Mesendoderm (in vitro differentiated cells): ENCODE measurements around the gene NEBL.

ENCODE experiments used
- DNase-seq: peaks from one replicate; pipeline ENCODE4 v3.0.0; 2013
- H2AK5ac ChIP-seq: 2 replicates; pipeline ENCODE4 v1.6.1; 2013; ENCODE audit warnings: low read length, inconsistent platforms
- H2BK120ac ChIP-seq: 2 replicates; pipeline ENCODE4 v1.6.1; 2013; ENCODE audit warnings: low read depth, mild to moderate bottlenecking, low read length, moderate library complexity, mixed read lengths
- H2BK15ac ChIP-seq: replicated peaks from 2 replicates; pipeline ENCODE4 v1.6.1; 2013; ENCODE audit warnings: low read depth, mild to moderate bottlenecking, moderate library complexity
- H2BK5ac ChIP-seq: 2 replicates; pipeline ENCODE4 v1.6.1; 2013; ENCODE audit warnings: low read length, inconsistent platforms
- H3K18ac ChIP-seq: 2 replicates; pipeline ENCODE4 v1.6.1; 2013; ENCODE audit warnings: mild to moderate bottlenecking, low read length, mixed read lengths
- H3K23ac ChIP-seq: one replicate; pipeline ENCODE4 v1.6.1; 2013; ENCODE audit warnings: low read length
- H3K27ac ChIP-seq: 2 replicates; pipeline ENCODE4 v1.5.1; 2013; ENCODE audit warnings: low read depth, mild to moderate bottlenecking, inconsistent platforms, low read length, moderate library complexity
- H3K27me3 ChIP-seq: 2 replicates; pipeline ENCODE4 v1.6.1; 2013; ENCODE audit warnings: low read length, control low read depth, mild to moderate bottlenecking, inconsistent platforms; ENCODE audit not compliant: insufficient read depth, poor library complexity
- H3K36me3 ChIP-seq: 2 replicates; pipeline ENCODE4 v1.6.1; 2013; ENCODE audit warnings: low read length, inconsistent platforms; ENCODE audit not compliant: control insufficient read depth, insufficient read depth
- H3K4ac ChIP-seq: one replicate; pipeline ENCODE4 v1.6.1; 2013; ENCODE audit warnings: low read depth, mild to moderate bottlenecking, low read length, moderate library complexity
- H3K4me1 ChIP-seq: 2 replicates; pipeline ENCODE4 v1.6.1; 2013; ENCODE audit warnings: low read depth, low read length, inconsistent platforms; ENCODE audit not compliant: control insufficient read depth
- H3K4me2 ChIP-seq: 2 replicates; pipeline ENCODE4 v1.6.1; 2013; ENCODE audit warnings: low read length
- H3K4me3 ChIP-seq: 2 replicates; pipeline ENCODE4 v1.5.1; 2013; ENCODE audit warnings: mild to moderate bottlenecking, low read length
- H3K56ac ChIP-seq: one replicate; pipeline ENCODE4 v1.6.1; 2013; ENCODE audit warnings: low read length
- H3K79me1 ChIP-seq: 2 replicates; pipeline ENCODE4 v1.6.1; 2013; ENCODE audit warnings: low read length, inconsistent platforms
- H3K79me2 ChIP-seq: 2 replicates; pipeline ENCODE4 v1.6.1; 2013; ENCODE audit warnings: mild to moderate bottlenecking, low read length; ENCODE audit not compliant: control insufficient read depth, insufficient read depth
- H3K9ac ChIP-seq: 2 replicates; pipeline ENCODE4 v1.6.1; 2013; ENCODE audit warnings: low read length, inconsistent platforms
- H4K5ac ChIP-seq: one replicate; pipeline ENCODE4 v1.6.1; 2013; ENCODE audit warnings: low read length
- H4K8ac ChIP-seq: one replicate; pipeline ENCODE4 v1.6.1; 2013; ENCODE audit warnings: low read depth, mild to moderate bottlenecking, control low read depth, low read length, moderate library complexity
- WGBS: extraction: QIAGEN DNeasy Blood & Tissue Kit; methylation state at CpG from one replicate; pipeline ENCODE4 v1.1.7; 2013; ENCODE audit warnings: low lambda C conversion rate, missing lambda C conversion rate; ENCODE audit not compliant: insufficient coverage; ENCODE audit errors: extremely low coverage; 5-methylcytosine and 5-hydroxymethylcytosine counted together

Gene NEBL

GRCh38 chr10:20898866-20899535, 1.9 kb upstream of the NEBL start:
- no CpG with 5 or more reads among the region's 3 CpGs for WGBS
- Histone ChIP-seq H3K4me1 (no peaks in the 10 kb centered on the region), H3K18ac (no peak overlapping the region), H3K56ac (no peak overlapping the region), H3K36me3 (no peaks in the 10 kb centered on the region), H3K4me2 (no peak overlapping the region), H3K23ac (no peak overlapping the region), H4K5ac (no peak overlapping the region), H3K27ac (no peak overlapping the region), H3K9ac (no peak overlapping the region), H2AK5ac (no peak overlapping the region), H3K27me3 (no peaks in the 10 kb centered on the region), H3K4me3 (no peak overlapping the region), H3K4ac (no peak overlapping the region), H3K79me2 (no peaks in the 10 kb centered on the region), H2BK120ac (no peak overlapping the region), H2BK15ac (no peak overlapping the region), H4K8ac (no peak overlapping the region), H2BK5ac (no peak overlapping the region), H3K79me1 (no peaks in the 10 kb centered on the region)
- DNase-seq, result no peak

- Histone ChIP-seq H3K18ac (peak overlapping the region; percentile 92), H3K36me3 (no peaks in the 10 kb centered on the region)
- no CpG with 5 or more reads among the region's 1 CpG for WGBS
Observed at GRCh38 chr10:20893297-20893696, 3.8 kb downstream of the NEBL start.

GRCh38 chr10:20892796-20893195, 4.3 kb downstream of the NEBL start:
- H3K27me3 ChIP-seq, result no peaks in the 10 kb centered on the region
- H3K27ac ChIP-seq, result no peak overlapping the region
- no peak overlapping the region for H4K8ac ChIP-seq
- H4K5ac ChIP-seq, result no peak overlapping the region
- H3K4me2 ChIP-seq, result no peak overlapping the region
- WGBS, result no CpG with 5 or more reads among the region's 2 CpGs
- H3K9ac ChIP-seq, result no peak overlapping the region
- no peak overlapping the region for H3K4ac ChIP-seq
- H3K23ac ChIP-seq, result no peak overlapping the region
- H3K4me3 ChIP-seq, result no peak overlapping the region
- H3K36me3 ChIP-seq, result no peaks in the 10 kb centered on the region
- H2BK5ac ChIP-seq, result no peak overlapping the region
- no peaks in the 10 kb centered on the region for H3K79me1 ChIP-seq
- H3K4me1 ChIP-seq, result peaks cover 14% of the 10 kb centered on the region
- no peak overlapping the region for H2BK120ac ChIP-seq
- peak overlapping the region; percentile 6 for H2AK5ac ChIP-seq
- no peak overlapping the region for H3K18ac ChIP-seq
- H2BK15ac ChIP-seq, result no peak overlapping the region
- H3K56ac ChIP-seq, result no peak overlapping the region
- H3K79me2 ChIP-seq, result no peaks in the 10 kb centered on the region
- no peak for DNase-seq

More at GRCh38 chr10:20893297-20893696, 3.8 kb downstream of the NEBL start:
- H3K56ac ChIP-seq, result no peak overlapping the region
- H3K27me3 ChIP-seq, result no peaks in the 10 kb centered on the region
- H3K4me2 ChIP-seq, result no peak overlapping the region
- H3K9ac ChIP-seq, result no peak overlapping the region
- H3K4me1 ChIP-seq, result peaks cover 14% of the 10 kb centered on the region
- H3K79me1 ChIP-seq, result no peaks in the 10 kb centered on the region
- no peak for DNase-seq
- H3K4ac ChIP-seq, result no peak overlapping the region
- H3K79me2 ChIP-seq, result no peaks in the 10 kb centered on the region
- H2AK5ac ChIP-seq, result no peak overlapping the region
- no peak overlapping the region for H3K4me3 ChIP-seq
- no peak overlapping the region for H3K23ac ChIP-seq
- H2BK5ac ChIP-seq, result no peak overlapping the region
- no peak overlapping the region for H4K8ac ChIP-seq
- no peak overlapping the region for H3K27ac ChIP-seq
- H2BK120ac ChIP-seq, result peak overlapping the region; percentile 88
- no peak overlapping the region for H4K5ac ChIP-seq
- peak overlapping the region; percentile 85 for H2BK15ac ChIP-seq

DNA sequence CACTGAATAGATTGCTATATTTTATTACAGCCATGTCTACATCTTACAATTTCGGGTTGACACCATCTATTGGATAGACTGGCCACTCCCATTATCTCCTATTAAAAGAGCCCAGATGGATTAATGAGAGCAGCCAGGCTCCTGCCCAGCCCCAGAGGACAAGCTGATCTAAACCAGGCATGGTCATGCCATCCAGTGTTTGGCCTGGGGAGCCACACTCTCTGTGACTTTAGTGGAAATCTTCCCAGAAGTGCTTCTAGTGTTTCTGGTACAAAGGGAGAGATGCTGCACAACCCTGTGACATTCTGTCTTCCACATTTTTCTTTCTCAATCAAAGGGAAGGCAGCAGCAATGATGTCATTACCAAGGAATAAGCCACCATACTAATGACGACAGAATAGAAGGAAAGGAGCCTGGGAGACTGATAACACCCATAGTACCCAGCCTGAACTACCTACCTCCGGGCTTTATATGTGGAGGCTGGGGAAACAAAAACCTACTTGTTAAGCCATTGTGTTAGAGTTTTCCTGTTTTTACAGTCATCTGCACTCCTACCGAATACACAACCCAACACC, 5.0 kb downstream of the NEBL start:
- H3K36me3 ChIP-seq, result no peaks in the 10 kb centered on the region
- no CpG with 5 or more reads among the region's 4 CpGs for WGBS
- H3K4me3 ChIP-seq, result no peak overlapping the region
- H2AK5ac ChIP-seq, result peak overlapping the region; percentile 61
- no peak overlapping the region for H3K9ac ChIP-seq
- peak overlapping the region; percentile 31 for H3K27ac ChIP-seq
- H4K5ac ChIP-seq, result no peak overlapping the region
- no peak overlapping the region for H4K8ac ChIP-seq
- no peak overlapping the region for H3K23ac ChIP-seq
- no peaks in the 10 kb centered on the region for H3K27me3 ChIP-seq
- H2BK15ac ChIP-seq, result no peak overlapping the region
- no peak overlapping the region for H3K4me2 ChIP-seq
- no peaks in the 10 kb centered on the region for H3K79me2 ChIP-seq
- no peak overlapping the region for H3K4ac ChIP-seq
- peak overlapping the region; percentile 73 for H2BK120ac ChIP-seq
- H3K4me1 ChIP-seq, result peaks cover 14% of the 10 kb centered on the region
- peak; percentile 65 for DNase-seq
- H3K79me1 ChIP-seq, result no peaks in the 10 kb centered on the region
- H3K56ac ChIP-seq, result no peak overlapping the region
- H2BK5ac ChIP-seq, result peak overlapping the region; percentile 10
- peak overlapping the region; percentile 33 for H3K18ac ChIP-seq

- H2BK15ac ChIP-seq, result no peak overlapping the region
- H3K4me1 ChIP-seq, result peaks cover 14% of the 10 kb centered on the region
- H3K27me3 ChIP-seq, result no peaks in the 10 kb centered on the region
- no peak overlapping the region for H2BK120ac ChIP-seq
- H3K4me2 ChIP-seq, result no peak overlapping the region
- no CpG with 5 or more reads among the region's 2 CpGs for WGBS
- no peak overlapping the region for H3K4me3 ChIP-seq
- H3K9ac ChIP-seq, result no peak overlapping the region
- H2AK5ac ChIP-seq, result no peak overlapping the region
- no peaks in the 10 kb centered on the region for H3K79me2 ChIP-seq
- no peak overlapping the region for H2BK5ac ChIP-seq
- H4K8ac ChIP-seq, result no peak overlapping the region
- no peak overlapping the region for H3K56ac ChIP-seq
- H3K4ac ChIP-seq, result no peak overlapping the region
- H3K18ac ChIP-seq, result no peak overlapping the region
- H3K36me3 ChIP-seq, result no peaks in the 10 kb centered on the region
- no peak overlapping the region for H3K23ac ChIP-seq
- no peak overlapping the region for H3K27ac ChIP-seq
- DNase-seq, result peak; percentile 97
- no peak overlapping the region for H4K5ac ChIP-seq
- H3K79me1 ChIP-seq, result no peaks in the 10 kb centered on the region
Observed at GRCh38 chr10:20891338-20891714, 5.8 kb downstream of the NEBL start.
